Endothelial cell of umbilical vein (primary cell): ENCODE data around the gene KCNMA1. TPM values are rescaled to one million over a fixed set of nuclear protein-coding genes. Genes with fewer than 3 reads are reported as not detected.

Source experiments
- BruUV-seq: library from RNA; stranded (reverse); fragments of 400-500 nt; replicated peaks from 2 replicates; lab custom pipeline; 2021; lab: Mats Ljungman, UMichigan
- CTCF ChIA-PET: fragments of 300-600, 350-600 bp; sonication (Branson Sonifier 250); formaldehyde crosslinking; loops from one replicate; lab custom pipeline; 2021; ENCODE audit warnings: antibody characterized with exemption, inconsistent platforms; lab: Charles Lee
- POLR2A ChIA-PET: fragments of 300-600, 350-600 bp; sonication (Branson Sonifier 250); formaldehyde crosslinking; loops from one replicate; lab custom pipeline; 2021; ENCODE audit warnings: antibody characterized with exemption, inconsistent platforms; lab: Charles Lee
- DNase-seq: peaks from one replicate; pipeline ENCODE4 v3.0.0-alpha.2; 2011; ENCODE audit warnings: low read depth, low spot score
- FAIRE-seq: peaks from 2 replicates; lab custom pipeline; 2011; peaks lifted over from hg19 to GRCh38; lab: Jason Lieb, UNC
- H2AFZ ChIP-seq: 2 replicates; pipeline ENCODE4 v1.6.0; 2012; ENCODE audit warnings: low read depth, low read length, control low read depth, inconsistent platforms
- H3K27ac ChIP-seq: 2 replicates; pipeline ENCODE4 v1.5.1; 2011; ENCODE audit warnings: low read depth, mild to moderate bottlenecking, control low read depth, low read length, moderate library complexity; ENCODE audit not compliant: insufficient read depth
- H3K27me3 ChIP-seq, 2 experiments: 2 replicates each; pipeline versions ENCODE4 v1.6.0 to v1.6.1; 2011; ENCODE audit warnings: low read length in 2 of 2, mixed read lengths in 1 of 2; ENCODE audit not compliant: control insufficient read depth in 2 of 2, insufficient read depth in 2 of 2
- H3K36me3 ChIP-seq, 2 experiments: 2 replicates in 1 of 2; 3 replicates in 1 of 2; pipeline ENCODE4 v1.5.1; 2011; ENCODE audit warnings: low read length in 2 of 2, mild to moderate bottlenecking in 1 of 2, moderate library complexity in 1 of 2; ENCODE audit not compliant: control insufficient read depth in 2 of 2, insufficient read depth in 2 of 2; ENCODE audit errors: extremely low read depth in 1 of 2
- H3K4me1 ChIP-seq: 3 replicates; pipeline ENCODE4 v1.5.1; 2011; ENCODE audit warnings: mild to moderate bottlenecking, low read length; ENCODE audit not compliant: control insufficient read depth, insufficient read depth; ENCODE audit errors: extremely low read depth
- H3K4me2 ChIP-seq: 2 replicates; pipeline ENCODE4 v1.6.1; 2011; ENCODE audit warnings: low read length, control low read depth, mixed read lengths; ENCODE audit not compliant: insufficient read depth
- H3K4me3 ChIP-seq, 3 experiments: fragments of 200-600 bp in 1 of 3; sonication (generic), shearing (Covaris generic) in 1 of 3; replicated peaks in 1 of 3; 2 replicates each; pipeline ENCODE4 v1.5.1; 2011 to 2016; ENCODE audit warnings: control low read depth in 3 of 3, low read length in 3 of 3, mild to moderate bottlenecking in 2 of 3, inconsistent platforms in 1 of 3, low read depth in 1 of 3, moderate library complexity in 1 of 3; ENCODE audit not compliant: insufficient read depth in 1 of 3
- H3K79me2 ChIP-seq: 2 replicates; pipeline ENCODE4 v1.6.0; 2012; ENCODE audit warnings: low read length, inconsistent platforms; ENCODE audit not compliant: control insufficient read depth, insufficient read depth
- H3K9ac ChIP-seq: replicated peaks from 2 replicates; pipeline ENCODE3; 2011; ENCODE audit warnings: low read length, control low read depth; ENCODE audit not compliant: insufficient read depth; ENCODE audit errors: extremely low read depth
- H3K9me1 ChIP-seq: replicated peaks from 3 replicates; pipeline ENCODE4 v1.6.0; 2011; ENCODE audit warnings: mild to moderate bottlenecking, low read length; ENCODE audit not compliant: control insufficient read depth, insufficient read depth; ENCODE audit errors: extremely low read depth
- H3K9me3 ChIP-seq: replicated peaks from 2 replicates; pipeline ENCODE4 v1.5.1; 2012; ENCODE audit warnings: low read length, inconsistent platforms; ENCODE audit not compliant: control insufficient read depth, insufficient read depth
- H4K20me1 ChIP-seq: replicated peaks from 2 replicates; pipeline ENCODE3; 2011; ENCODE audit warnings: mild to moderate bottlenecking, low read length; ENCODE audit not compliant: control insufficient read depth, insufficient read depth; ENCODE audit errors: extremely low read depth
- CTCF ChIP-seq, 2 donors: IDR thresholded peaks; 1 replicate in 1 of 2; 2 replicates in 1 of 2; pipeline ENCODE4 v1.5.1; 2011; ENCODE audit warnings: low read length in 2 of 2, mild to moderate bottlenecking in 2 of 2, moderate library complexity in 2 of 2, control low read depth in 1 of 2, inconsistent platforms in 1 of 2, low read depth in 1 of 2; ENCODE audit not compliant: insufficient read depth in 1 of 2; ENCODE audit errors: extremely low read depth in 1 of 2
- EZH2 ChIP-seq: IDR thresholded peaks from 2 replicates; pipeline ENCODE4 v1.6.1; 2012; ENCODE audit warnings: borderline replicate concordance, low read depth, mild to moderate bottlenecking, moderate library complexity, low read length, inconsistent platforms; ENCODE audit not compliant: severe bottlenecking
- FOS ChIP-seq: IDR thresholded peaks from 2 replicates; pipeline ENCODE4 v1.6.1; 2011; ENCODE audit warnings: mild to moderate bottlenecking, low read length, moderate library complexity, borderline replicate concordance; ENCODE audit not compliant: insufficient read depth
- GATA2 ChIP-seq: IDR thresholded peaks from 2 replicates; pipeline ENCODE4 v1.7.0; 2011; ENCODE audit warnings: low read depth, mild to moderate bottlenecking, moderate library complexity, mixed read lengths, low read length; ENCODE audit not compliant: insufficient read length, insufficient read depth
- JUN ChIP-seq: IDR thresholded peaks from 2 replicates; pipeline ENCODE4 v1.6.1; 2011; ENCODE audit warnings: borderline replicate concordance, low read depth; ENCODE audit not compliant: insufficient read length, insufficient read depth
- MAX ChIP-seq: IDR thresholded peaks from 2 replicates; pipeline ENCODE4 v1.6.1; 2011; ENCODE audit not compliant: insufficient read depth, insufficient read length
- MYC ChIP-seq: IDR thresholded peaks from one replicate; pipeline ENCODE4 v1.6.1; 2011; ENCODE audit warnings: mild to moderate bottlenecking, low read depth, low read length
- POLR2A ChIP-seq: IDR thresholded peaks from 2 replicates; pipeline ENCODE4 v1.6.1; 2012; ENCODE audit warnings: low read depth, mild to moderate bottlenecking, control low read depth, low read length
- POLR2AphosphoS5 ChIP-seq: IDR thresholded peaks from 2 replicates; pipeline ENCODE4 v1.6.1; 2012; ENCODE audit warnings: low read depth, mild to moderate bottlenecking, control low read depth, low read length, moderate library complexity; ENCODE audit not compliant: insufficient read depth
- dilution Hi-C: fragments of 300-500 bp; cut with MboI; formaldehyde crosslinking; loops from one replicate; pipeline ENCODE4 v1.15.0; 2019; ENCODE audit warnings: low sequenced_read_pairs; ENCODE audit not compliant: extremely low pct_ligation_motif_present
- intact Hi-C: fragments of 100-400 bp; cut with micrococcal nuclease; formaldehyde crosslinking; loops from one replicate; pipeline ENCODE4 v1.10.0; 2022
- polyA plus RNA-seq, 4 experiments: library from polyadenylated mRNA; depleted of rRNA in 3 of 4; stranded (reverse) in 3 of 4; unstranded in 1 of 4; fragments of >200 nt; gene quantifications; 2 replicates each; pipeline versions ENCODE4 v1.2.1 to v1.2.3, GENCODE V29; 2011 to 2012; ENCODE audit warnings: missing spikeins in 1 of 4
- total RNA-seq: library from RNA; stranded (reverse); gene quantifications from 2 replicates; pipeline ENCODE4 v1.2.3, GENCODE V29; 2021

KCNMA1 gene
- total and polyA plus RNA-seq, 2 donors (not counting 3 experiments of a cell fraction or from before 2014, with no cell fraction given): 0.10 to 0.82 TPM

DNA sequence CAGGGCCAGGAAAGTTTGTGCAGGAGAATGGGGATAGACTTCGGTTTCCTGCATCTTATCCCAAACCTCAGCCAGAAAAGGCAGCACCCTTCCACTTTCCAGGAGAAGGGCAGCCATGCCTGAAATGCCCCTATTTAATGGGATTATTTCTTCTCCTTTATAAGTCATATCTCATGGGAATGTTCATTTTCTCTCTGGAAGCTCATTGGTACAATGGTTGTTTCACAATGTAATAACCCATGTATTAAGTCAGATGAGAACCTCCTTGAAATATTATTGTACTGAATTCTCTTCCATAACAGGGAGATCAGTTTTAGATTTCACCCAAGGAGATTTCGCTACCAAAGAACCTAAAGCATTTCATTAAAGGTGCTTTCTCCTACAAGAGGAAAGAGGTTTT is 457.5 kb downstream of the KCNMA1 start:
- POLR2A ChIA-PET: no interaction called here
- CTCF ChIA-PET: interaction anchor here (2.8 to 3.2 kb wide), 2 partner anchors 12 to 14 kb away, joined by 10 to 11 read pairs; no protein-coding TSS in a partner anchor
- Histone ChIP-seq H4K20me1 (no peaks in the 10 kb centered on the region), H3K9ac (no peak overlapping the region), H3K4me3 (no peak overlapping the region), H3K36me3 (no peaks in the 10 kb centered on the region), H2AFZ (no peak overlapping the region), H3K9me3 (no peaks in the 10 kb centered on the region), H3K79me2 (no peaks in the 10 kb centered on the region), H3K4me2 (no peak overlapping the region), H3K4me1 (peaks cover 12% of the 10 kb centered on the region), H3K27me3 (no peaks in the 10 kb centered on the region), H3K9me1 (no peaks in the 10 kb centered on the region), H3K27ac (no peak overlapping the region)
- no TSS peak for BruUV-seq
- FAIRE-seq: no peak
- TF ChIP-seq CTCF (IDR thresholded peaks at IDR 0.05; ENCODE audit: extremely low read depth in 1 of 2, insufficient read depth in 1 of 2, low read depth in 1 of 2, low read length in 2 of 2) (no peak), MYC (no peak), EZH2 (no peak), MAX (no peak), POLR2A (no peak), GATA2 (no peak), FOS (no peak), POLR2AphosphoS5 (no peak), JUN (no peak)
- intact Hi-C loops: no loop called here
- DNase-seq: no peak
- dilution Hi-C loops: no loop called here
